ENCODE results near the gene IER2. TPM values are rescaled to one million over a fixed set of nuclear protein-coding genes. Genes with fewer than 3 reads are reported as not detected.

IER2 gene
- total and polyA plus RNA-seq, 2 of the 8 experiments (the other 6 are each of a cell fraction or from before 2014, with no cell fraction given), result 84.5 to 138 TPM

DNA sequence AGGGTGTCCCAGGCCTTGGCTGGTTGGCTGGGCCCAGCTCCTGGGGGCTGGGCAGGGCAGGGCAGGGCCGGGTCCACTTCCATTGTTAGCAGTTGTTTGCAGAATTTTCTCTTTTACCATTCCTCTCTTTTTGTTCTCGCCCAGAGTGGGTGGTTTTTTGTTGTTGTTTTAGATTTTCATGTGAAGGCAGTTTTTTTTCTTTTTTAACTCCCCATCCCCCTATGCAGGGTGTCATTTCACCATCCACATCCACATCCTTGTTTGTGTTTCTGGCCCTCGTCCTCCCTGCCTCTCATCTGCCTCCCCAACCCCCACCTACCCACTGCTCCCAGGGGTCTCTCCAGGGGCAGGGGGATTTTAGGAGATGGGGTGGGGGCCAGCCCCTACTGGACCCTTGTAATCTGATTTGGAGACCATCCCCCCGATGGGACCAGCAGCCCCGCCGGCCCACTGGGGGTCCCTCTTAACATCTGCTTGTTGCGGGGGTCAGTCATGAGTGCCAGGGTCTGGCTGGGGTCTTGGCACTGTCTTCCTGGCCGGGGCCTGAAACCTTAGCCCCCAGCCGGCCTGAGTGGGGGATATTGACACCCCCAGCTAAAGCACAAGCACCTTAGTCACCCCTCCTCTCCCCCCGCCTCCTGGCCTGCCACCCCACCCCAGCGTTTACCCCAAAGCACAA is 10.4 kb upstream of the IER2 start:
- Histone ChIP-seq H3K79me2 (ENCODE audit: control insufficient read depth in 1 of 2, insufficient read depth in 2 of 2, low read length in 2 of 2) (peaks cover 0 to 4% of the 10 kb centered on the region in 2 experiments; a peak in 2 of 4 replicates), H3K23me2 (ENCODE audit: low read depth, low read length) (no peaks in the 10 kb centered on the region; the same call in 1 of the 2 replicates), H3K27me3 (replicated peaks in 1 of 4; ENCODE audit: control insufficient read depth in 3 of 4, extremely low read depth in 1 of 4, insufficient read depth in 3 of 4, low read length in 3 of 4) (no peaks in the 10 kb centered on the region), H4K91ac (replicated peaks; ENCODE audit: insufficient read length, low read length) (no peak overlapping the region), H3K36me3 (ENCODE audit: control insufficient read depth in 2 of 4, insufficient read depth in 4 of 4, low read length in 3 of 4) (peaks cover 7 to 58% (median 39%) of the 10 kb centered on the region in 4 experiments), H3K79me1 (ENCODE audit: low read depth, low read length) (peaks cover 7% of the 10 kb centered on the region), H3K9ac (replicated peaks in 1 of 4; ENCODE audit: extremely low read depth in 1 of 4, low read depth in 3 of 4, low read length in 3 of 4) (no peak overlapping the region), H2AFZ (ENCODE audit: low read length) (no peak overlapping the region), H4K5ac (ENCODE audit: insufficient read length, low read depth, low read length) (no peak overlapping the region), H3K18ac (ENCODE audit: extremely low read depth, low read length) (no peak overlapping the region), H2BK5ac (ENCODE audit: low read depth, low read length) (no peak overlapping the region), H2BK12ac (ENCODE audit: low read depth, low read length) (no peak overlapping the region), H3K56ac (replicated peaks; ENCODE audit: insufficient read length, low read depth, low read length) (no peak overlapping the region), H2BK120ac (replicated peaks; ENCODE audit: low read depth, low read length) (no peak overlapping the region), H2BK20ac (ENCODE audit: low read length) (no peak overlapping the region), H3K9me3 (ENCODE audit: insufficient read depth in 2 of 2, low read depth in 1 of 2, low read length in 1 of 2) (no peaks in the 10 kb centered on the region), H4K20me1 (replicated peaks in 1 of 2; ENCODE audit: control insufficient read depth in 1 of 2, insufficient read depth in 2 of 2, low read length in 2 of 2) (peaks cover 19 to 31% of the 10 kb centered on the region in 2 experiments), H3K4me2 (ENCODE audit: insufficient read depth in 1 of 2, low read depth in 2 of 2, low read length in 2 of 2) (no peak overlapping the region), H3K27ac (ENCODE audit: low read depth, low read length) (no peak overlapping the region), H3K14ac (ENCODE audit: insufficient read length) (no peak overlapping the region), H3K23ac (ENCODE audit: insufficient read length) (no peak overlapping the region), H4K8ac (ENCODE audit: extremely low read depth, insufficient read depth, low read length) (no peak overlapping the region), H3K4ac (replicated peaks; ENCODE audit: insufficient read length, low read depth, low read length) (no peak overlapping the region), H3K4me3 (ENCODE audit: extremely low read depth in 1 of 4, insufficient read depth in 2 of 4, low read depth in 3 of 4, low read length in 4 of 4) (no peak overlapping the region), H3K4me1 (replicated peaks in 1 of 4; ENCODE audit: control insufficient read depth in 3 of 4, insufficient read depth in 4 of 4, low read length in 3 of 4) (peaks cover 0 to 8% (median 4%) of the 10 kb centered on the region in 4 experiments; a peak in 3 of 7 replicates), H2BK15ac (ENCODE audit: low read length) (no peak overlapping the region), H2AK5ac (ENCODE audit: low read depth, low read length) (no peak overlapping the region)
- no peak for TF ChIP-seq EZH2 (IDR thresholded peaks at IDR 0.05; ENCODE audit: low read depth, low read length, severe bottlenecking)
- 0 out of 2 replicates have a peak, but pooled peaks have one; percentile 18 for TF ChIP-seq POLR2AphosphoS5 (IDR thresholded peaks at IDR 0.05; ENCODE audit: low read depth, low read length)
- DNase-seq (ENCODE audit: low read depth in 1 of 2, low spot score in 2 of 2) (no peak), FAIRE-seq (no peak)
- POLR2A ChIA-PET (ENCODE audit: partially characterized antibody), result interaction anchor here (1.0 to 14.8 kb wide), 3 partner anchors 22 to 24 kb away, joined by 3 to 228 read pairs (median 4); partner anchors contain the start of genes NACC1 and TRMT1
- CTCF ChIA-PET (ENCODE audit: partially characterized antibody), result interaction anchor here (1.9 kb wide), 1 partner anchor 10 kb away, joined by 4 read pairs; no protein-coding TSS in a partner anchor
- 82% methylated on average over 9 of the region's 11 CpGs; no CpG with 5 or more reads in 1 of the 2 experiments for WGBS, 2 experiments (ENCODE audit: extremely low coverage in 1 of 2, insufficient coverage in 1 of 2, insufficient read length in 1 of 2, insufficient replicate concordance in 2 of 2, low coverage in 1 of 2, low lambda C conversion rate in 2 of 2, missing lambda C conversion rate in 1 of 2)

Data from H1 (cell line).